Measurements from ENCODE around the gene MYL12A. TPM values are rescaled to one million over a fixed set of nuclear protein-coding genes. Genes with fewer than 3 reads are reported as not detected.

The MYL12A gene
- total RNA-seq, 4 donors from 2014 or later = 297 to 460 (median 380) TPM

- Histone ChIP-seq H3K36me3 (no peaks in the 10 kb centered on the region), H3K4me1 (no peaks in the 10 kb centered on the region), H3K9me3 (no peaks in the 10 kb centered on the region), H3K27me3 (no peaks in the 10 kb centered on the region), H3K4me3 (no peak overlapping the region), H3K27ac (replicated peaks in 1 of 4) (no peak overlapping the region)
- no peak for DNase-seq (ENCODE audit: extremely low spot score)
- TF ChIP-seq POLR2AphosphoS5 (IDR thresholded peaks at IDR 0.05) = no peak
- TF ChIP-seq EP300 (IDR thresholded peaks at IDR 0.05) = no peak
- no peak for TF ChIP-seq POLR2A (IDR thresholded peaks at IDR 0.05; ENCODE audit: low read depth)
- TF ChIP-seq CTCF (IDR thresholded peaks at IDR 0.05) = no peak
- WGBS = 100% methylated on average over 1 of the region's 1 CpG
- intact Hi-C loops (cut with DNase I) = no loop called here
These were observed 57.2 kb downstream of the MYL12A start for GRCh38 chr18:3304832-3305231.

GRCh38 chr18:3305354-3305762 lies 57.8 kb downstream of the MYL12A start:
- H3K27ac ChIP-seq (replicated peaks in 1 of 4) = no peak overlapping the region
- no peaks in the 10 kb centered on the region for H3K9me3 ChIP-seq
- intact Hi-C loops (cut with DNase I) = no loop called here
- no peak overlapping the region for H3K4me3 ChIP-seq
- H3K4me1 ChIP-seq = no peaks in the 10 kb centered on the region
- no peak for TF ChIP-seq POLR2AphosphoS5 (IDR thresholded peaks at IDR 0.05)
- no peak for TF ChIP-seq CTCF (IDR thresholded peaks at IDR 0.05)
- DNase-seq (ENCODE audit: extremely low spot score) = no peak
- 81% methylated on average over 7 of the region's 7 CpGs for WGBS
- no peaks in the 10 kb centered on the region for H3K27me3 ChIP-seq
- no peaks in the 10 kb centered on the region for H3K36me3 ChIP-seq

Other genes with a start within 250 kb of the MYL12A start
- gene LPIN2, start 234.7 kb upstream of the MYL12A start, total RNA-seq = 10 to 100 TPM; 15.4 to 26.9 (median 24.8) TPM
- gene MYOM1, start 27.8 kb upstream of the MYL12A start, total RNA-seq = 10 to 100 TPM; 13.3 to 31.7 (median 16.5) TPM
- gene MYL12B, start 14.3 kb downstream of the MYL12A start, total RNA-seq = 100 to 1,000 TPM; 211 to 279 (median 244) TPM
- gene TGIF1, start 202.4 kb downstream of the MYL12A start, total RNA-seq = 100 to 1,000 TPM in 1 of 4 donors, 10 to 100 TPM in 3; 48.2 to 142 (median 64.0) TPM